GM21786 (cell line): ENCODE data around the gene NAALADL1.
A peak's percentile ranks its signal among the peaks of the same experiment; 100 is the strongest.
"Not testable (repeated sequence)": the region's sequence is repeated elsewhere in the genome, so short reads cannot be mapped to it uniquely, and the experiment has no call there.

Experiments
- ATAC-seq: cut with Tn5 transposase; IDR thresholded peaks from one replicate; pipeline ENCODE4 v1.9.1; 2021; ENCODE audit not compliant: unreplicated experiment

Gene NAALADL1

GRCh38 chr11:65051398-65051858, 6.9 kb downstream of the NAALADL1 start:
- no peak for ATAC-seq

GRCh38 chr11:65047581-65048422, 10.6 kb downstream of the NAALADL1 start:
- ATAC-seq: no peak

GRCh38 chr11:65045728-65046127, 12.6 kb downstream of the NAALADL1 start:
- ATAC-seq: no peak

- ATAC-seq: no peak
Observed at GRCh38 chr11:65045061-65045460, 13.3 kb downstream of the NAALADL1 start.

- no peak for ATAC-seq
Observed at GRCh38 chr11:65043881-65044501, 14.4 kb downstream of the NAALADL1 start.

- no peak for ATAC-seq
Observed at GRCh38 chr11:65042891-65043290, 15.5 kb downstream of the NAALADL1 start.

- ATAC-seq: peak; percentile 89
Observed at GRCh38 chr11:65040847-65041622, 17.3 kb downstream of the NAALADL1 start, which contains the start of gene SAC3D1. TSS of gene SAC3D1 (plus strand) at chr11:65041210. CDS start at chr11:65041293, 83 bp downstream.

GRCh38 chr11:65040520-65040846, 17.9 kb downstream of the NAALADL1 start:
- ATAC-seq: no peak

- ATAC-seq: no peak
Observed at GRCh38 chr11:65036931-65037330, 21.4 kb downstream of the NAALADL1 start.

GRCh38 chr11:65035579-65035978, 22.8 kb downstream of the NAALADL1 start:
- ATAC-seq: no peak

- no peak for ATAC-seq
Observed at GRCh38 chr11:65034423-65034822, 23.9 kb downstream of the NAALADL1 start.

GRCh38 chr11:65032216-65032615, 26.1 kb downstream of the NAALADL1 start:
- no peak for ATAC-seq

GRCh38 chr11:65027213-65028067, 30.9 kb downstream of the NAALADL1 start, which contains the start of gene SNX15:
TSS of gene SNX15 (plus strand) at chr11:65027439. CDS start at chr11:65027538, 99 bp downstream.
- peak; percentile 79 for ATAC-seq

GRCh38 chr11:65026810-65027209, 31.5 kb downstream of the NAALADL1 start:
- no peak for ATAC-seq

- ATAC-seq: not testable (repeated sequence)
Observed at GRCh38 chr11:65023502-65023901, 34.9 kb downstream of the NAALADL1 start.

- ATAC-seq: no peak
Observed at GRCh38 chr11:65021509-65021908, 36.8 kb downstream of the NAALADL1 start.

- ATAC-seq: no peak
Observed at GRCh38 chr11:65021003-65021402, 37.4 kb downstream of the NAALADL1 start.

- no peak for ATAC-seq
Observed at GRCh38 chr11:65019824-65020223, 38.5 kb downstream of the NAALADL1 start.

- no peak for ATAC-seq
Observed at GRCh38 chr11:65017937-65018336, 40.4 kb downstream of the NAALADL1 start.

GRCh38 chr11:65016705-65017104, 41.6 kb downstream of the NAALADL1 start:
- ATAC-seq: no peak
